ENCODE data around the gene DEPDC7.

The DEPDC7 gene

DNA sequence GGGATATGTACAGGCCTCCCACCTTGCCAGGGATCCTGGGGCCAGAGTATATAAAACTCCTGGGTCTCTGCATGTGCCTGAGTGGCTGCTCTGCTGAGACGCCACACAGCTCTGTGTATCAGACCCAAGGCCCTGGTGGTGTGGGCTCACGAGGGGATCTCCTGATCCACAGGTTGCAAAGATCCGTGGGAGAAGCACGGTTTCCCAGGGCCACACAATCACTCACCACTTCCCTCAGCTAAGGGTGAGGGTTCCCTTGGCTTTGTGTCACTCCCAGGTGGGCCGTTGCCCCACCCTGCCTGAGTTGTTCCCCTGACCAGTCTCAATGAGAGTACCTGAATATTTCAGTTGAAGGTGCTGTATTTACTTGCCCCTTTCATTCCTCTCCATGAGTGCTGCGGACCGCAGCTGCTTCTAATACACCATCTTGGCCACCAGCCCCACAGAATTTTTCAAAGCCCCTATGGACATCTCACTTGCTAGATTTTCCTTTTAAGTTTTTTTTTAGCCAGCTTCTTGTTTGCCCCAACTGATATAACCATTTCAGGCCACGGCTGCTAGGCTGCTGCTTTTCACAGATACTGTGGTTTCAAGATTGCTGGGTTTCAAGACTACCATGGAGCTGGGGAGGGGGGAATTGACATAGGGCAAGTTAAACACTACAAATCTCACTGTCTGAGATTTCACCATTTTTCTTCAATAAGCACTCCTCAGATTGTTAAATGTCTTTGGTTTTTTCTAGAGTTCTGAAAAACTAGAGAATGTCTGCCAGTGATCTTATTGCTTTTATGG, 13.7 kb upstream of the DEPDC7 start:
- ChIA-PET POLR2A (ENCODE audit: low non-redundant PET) (no interaction called here), CTCF (no interaction called here)
- H3K27ac ChIP-seq, result peak overlapping the region; percentile 58; the same call in 1 of the 2 replicates
- DNase-seq (ENCODE audit: low spot score), result no peak
- TF ChIP-seq, protein P1, sequence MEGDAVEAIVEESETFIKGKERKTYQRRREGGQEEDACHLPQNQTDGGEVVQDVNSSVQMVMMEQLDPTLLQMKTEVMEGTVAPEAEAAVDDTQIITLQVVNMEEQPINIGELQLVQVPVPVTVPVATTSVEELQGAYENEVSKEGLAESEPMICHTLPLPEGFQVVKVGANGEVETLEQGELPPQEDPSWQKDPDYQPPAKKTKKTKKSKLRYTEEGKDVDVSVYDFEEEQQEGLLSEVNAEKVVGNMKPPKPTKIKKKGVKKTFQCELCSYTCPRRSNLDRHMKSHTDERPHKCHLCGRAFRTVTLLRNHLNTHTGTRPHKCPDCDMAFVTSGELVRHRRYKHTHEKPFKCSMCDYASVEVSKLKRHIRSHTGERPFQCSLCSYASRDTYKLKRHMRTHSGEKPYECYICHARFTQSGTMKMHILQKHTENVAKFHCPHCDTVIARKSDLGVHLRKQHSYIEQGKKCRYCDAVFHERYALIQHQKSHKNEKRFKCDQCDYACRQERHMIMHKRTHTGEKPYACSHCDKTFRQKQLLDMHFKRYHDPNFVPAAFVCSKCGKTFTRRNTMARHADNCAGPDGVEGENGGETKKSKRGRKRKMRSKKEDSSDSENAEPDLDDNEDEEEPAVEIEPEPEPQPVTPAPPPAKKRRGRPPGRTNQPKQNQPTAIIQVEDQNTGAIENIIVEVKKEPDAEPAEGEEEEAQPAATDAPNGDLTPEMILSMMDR (conservative IDR thresholded peaks at IDR 0.05; ENCODE audit: low read depth), result no peak

DNA sequence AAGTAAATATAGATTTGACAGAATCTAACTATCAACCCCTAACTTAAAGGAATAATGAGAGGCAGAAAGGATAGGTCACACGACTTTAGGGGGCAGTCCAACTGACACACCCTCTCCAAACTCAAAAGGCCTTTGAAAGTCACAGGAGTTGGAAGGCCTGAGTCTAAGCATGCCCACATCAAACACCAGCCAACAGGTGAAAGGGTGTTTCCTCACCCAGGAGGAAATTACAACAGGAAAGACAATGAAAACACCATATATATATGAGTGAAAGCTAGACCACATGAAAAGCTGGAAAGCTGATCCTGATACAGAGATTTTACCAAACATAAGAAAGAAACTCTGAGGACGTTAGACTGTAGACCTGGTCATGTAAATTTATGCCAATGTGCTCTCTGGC, 10.5 kb upstream of the DEPDC7 start:
- POLR2A ChIA-PET (ENCODE audit: low non-redundant PET), result no interaction called here
- DNase-seq (ENCODE audit: low spot score), result no peak

DNA sequence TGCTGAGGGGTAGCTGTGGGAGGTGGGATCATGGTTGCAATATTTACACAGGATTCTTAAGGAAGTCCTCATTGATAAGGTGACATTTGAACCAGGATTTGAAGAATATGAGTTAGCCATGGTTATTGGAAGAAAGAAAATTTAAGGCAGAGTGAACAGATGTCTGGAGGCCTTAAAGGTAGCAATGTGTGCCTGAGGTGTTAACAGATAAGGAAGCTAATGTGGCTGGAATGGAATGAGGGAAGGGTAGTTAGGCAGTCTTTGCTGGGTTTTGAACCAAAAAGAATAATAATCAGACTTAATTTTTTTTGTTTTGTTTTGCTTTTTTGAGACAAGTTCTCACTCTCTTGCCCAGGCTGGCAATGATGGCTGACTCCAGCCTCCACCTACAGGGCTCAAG, 9.7 kb upstream of the DEPDC7 start:
- TF ChIP-seq, protein P1 (conservative IDR thresholded peaks at IDR 0.05; ENCODE audit: low read depth), result no peak
- H3K27ac ChIP-seq, result no peak overlapping the region
- POLR2A ChIA-PET (ENCODE audit: low non-redundant PET), result no interaction called here
- no peak for DNase-seq (ENCODE audit: low spot score)
- CTCF ChIA-PET, result no interaction called here

More for the DNA sequence above, 10.5 kb upstream of the DEPDC7 start:
- H3K27ac ChIP-seq, result no peak overlapping the region
- TF ChIP-seq, protein P1 (conservative IDR thresholded peaks at IDR 0.05; ENCODE audit: low read depth), result no peak
- CTCF ChIA-PET, result no interaction called here

DNA sequence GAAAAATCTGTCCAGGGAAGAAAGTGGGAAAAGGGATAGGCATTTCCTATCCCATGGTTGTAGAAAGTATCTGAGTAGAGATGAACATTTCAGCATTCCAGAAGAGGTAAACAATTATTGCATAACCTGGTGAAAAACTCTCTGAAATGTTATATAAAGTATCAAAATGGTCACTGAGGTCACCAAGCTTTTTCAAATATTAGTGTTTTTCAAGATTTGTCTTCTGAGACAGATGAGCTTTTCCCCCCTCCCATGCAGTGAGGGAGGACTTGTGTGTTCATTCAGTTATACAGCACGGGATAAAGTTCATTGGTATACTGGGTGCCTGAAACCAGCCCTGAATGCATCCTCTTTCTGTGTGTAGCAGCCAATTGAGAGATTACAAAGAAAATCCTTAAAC, 1.9 kb upstream of the DEPDC7 start:
- CTCF ChIA-PET, result interaction anchor here (0.7 kb wide), 1 partner anchor 32 kb away, joined by 3 read pairs; no protein-coding TSS in a partner anchor
- H3K27ac ChIP-seq, result peak overlapping the region; percentile 94; the same call in 1 of the 2 replicates
- TF ChIP-seq, protein P1 (conservative IDR thresholded peaks at IDR 0.05; ENCODE audit: low read depth), result no peak
- POLR2A ChIA-PET (ENCODE audit: low non-redundant PET), result no interaction called here
- DNase-seq (ENCODE audit: low spot score), result no peak

DNA sequence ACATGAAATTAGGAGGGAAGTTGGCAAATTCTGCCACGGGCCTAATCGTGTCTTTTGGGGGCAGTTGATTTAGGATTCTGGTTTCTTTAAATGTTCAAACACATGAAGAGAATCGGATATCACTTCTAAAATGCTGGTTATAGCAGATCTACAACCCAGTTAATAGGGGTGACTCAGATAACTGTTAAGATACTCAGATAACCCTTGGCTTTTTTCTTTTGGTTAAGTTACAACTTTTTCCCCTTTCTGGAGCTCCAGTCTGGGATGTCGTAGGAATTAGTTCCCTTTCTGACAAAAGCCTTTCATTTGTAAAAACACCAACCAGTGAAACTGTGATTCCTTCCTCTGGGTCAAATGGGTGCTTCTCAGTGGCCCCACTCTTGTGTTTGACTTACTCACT, 976 bp downstream of the DEPDC7 start:
- TF ChIP-seq, protein P1 (conservative IDR thresholded peaks at IDR 0.05; ENCODE audit: low read depth), result no peak
- DNase-seq (ENCODE audit: low spot score), result no peak
- ChIA-PET CTCF (interaction anchor here (1.0 kb wide), 1 partner anchor 25 kb away, joined by 3 read pairs; no protein-coding TSS in a partner anchor), POLR2A (ENCODE audit: low non-redundant PET) (no interaction called here)
- peak overlapping the region; percentile 94 for H3K27ac ChIP-seq

DNA sequence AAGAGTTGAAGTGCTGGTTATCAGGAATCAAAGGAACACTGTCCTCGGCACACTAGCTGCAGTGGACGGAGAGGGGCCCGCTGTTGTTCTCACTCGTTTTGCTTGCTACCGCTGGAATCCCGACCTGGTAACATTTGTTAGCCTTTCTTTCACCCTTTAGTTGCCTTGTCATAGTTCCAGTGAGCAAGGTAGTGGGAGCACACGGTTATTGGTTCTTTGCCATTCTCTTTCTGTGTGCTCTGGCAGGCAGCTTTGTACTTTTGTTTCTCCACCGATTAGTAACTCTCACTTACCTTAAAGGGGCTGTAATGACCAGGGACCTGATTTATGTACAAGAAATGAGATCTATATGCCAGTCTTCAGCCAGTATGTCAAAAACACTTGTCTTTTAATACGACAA, 1.8 kb downstream of the DEPDC7 start:
- ChIA-PET CTCF (interaction anchor here (0.8 kb wide), 1 partner anchor 48 kb away, joined by 5 read pairs; no protein-coding TSS in a partner anchor), POLR2A (ENCODE audit: low non-redundant PET) (no interaction called here)
- no peak overlapping the region for H3K27ac ChIP-seq
- TF ChIP-seq, protein P1 (conservative IDR thresholded peaks at IDR 0.05; ENCODE audit: low read depth), result no peak
- no peak for DNase-seq (ENCODE audit: low spot score)
